Measurements from ENCODE around the gene DCDC2C.

Gene DCDC2C

GRCh38 chr2:3876685-3877084 lies 173.3 kb downstream of the DCDC2C start:
- no peaks in the 10 kb centered on the region for H3K9me2 ChIP-seq (ENCODE audit: low read depth, low read length)
- H3K27me3 ChIP-seq (ENCODE audit: insufficient read depth, low read length): peaks cover 5% of the 10 kb centered on the region; the same call in 1 of the 2 replicates
- H3K4me2 ChIP-seq (ENCODE audit: low read length): no peak overlapping the region
- H3K4me3 ChIP-seq (ENCODE audit: low read depth, low read length, poor library complexity, severe bottlenecking): no peak overlapping the region
- H2AFZ ChIP-seq (ENCODE audit: low read length): no peak overlapping the region
- H3K9me3 ChIP-seq (ENCODE audit: low read length): no peaks in the 10 kb centered on the region
- no peaks in the 10 kb centered on the region for H3K79me2 ChIP-seq (ENCODE audit: insufficient read depth, low read length)
- no peaks in the 10 kb centered on the region for H4K20me1 ChIP-seq (ENCODE audit: insufficient read depth, low read length)
- H3K9ac ChIP-seq (ENCODE audit: low read length): no peak overlapping the region
- H3K27ac ChIP-seq (ENCODE audit: low read depth, low read length, poor library complexity, severe bottlenecking): no peak overlapping the region
- H3F3A ChIP-seq (ENCODE audit: insufficient read depth, low read length): no peaks in the 10 kb centered on the region
- TF ChIP-seq CTCF (IDR thresholded peaks at IDR 0.05; ENCODE audit: low read length) (no peak), EZH2 (IDR thresholded peaks at IDR 0.05; ENCODE audit: borderline replicate concordance, low read length) (no peak)
- H3K4me1 ChIP-seq (ENCODE audit: insufficient read depth, low read length, severe bottlenecking): no peaks in the 10 kb centered on the region
- H3K36me3 ChIP-seq (ENCODE audit: insufficient read depth, low read length): no peaks in the 10 kb centered on the region

GRCh38 chr2:3885629-3886628 lies 182.6 kb downstream of the DCDC2C start:
- Histone ChIP-seq H3K9ac (ENCODE audit: low read length) (no peak overlapping the region), H4K20me1 (ENCODE audit: insufficient read depth, low read length) (no peaks in the 10 kb centered on the region), H3K4me3 (ENCODE audit: low read depth, low read length, poor library complexity, severe bottlenecking) (no peak overlapping the region), H3K4me1 (ENCODE audit: insufficient read depth, low read length, severe bottlenecking) (no peaks in the 10 kb centered on the region), H3K36me3 (ENCODE audit: insufficient read depth, low read length) (no peaks in the 10 kb centered on the region), H3F3A (ENCODE audit: insufficient read depth, low read length) (no peaks in the 10 kb centered on the region), H3K27me3 (ENCODE audit: insufficient read depth, low read length) (peaks cover 5% of the 10 kb centered on the region; the same call in 1 of the 2 replicates), H3K9me3 (ENCODE audit: low read length) (no peaks in the 10 kb centered on the region), H3K4me2 (ENCODE audit: low read length) (no peak overlapping the region), H3K79me2 (ENCODE audit: insufficient read depth, low read length) (no peaks in the 10 kb centered on the region), H3K27ac (ENCODE audit: low read depth, low read length, poor library complexity, severe bottlenecking) (no peak overlapping the region), H3K9me2 (ENCODE audit: low read depth, low read length) (no peaks in the 10 kb centered on the region), H2AFZ (ENCODE audit: low read length) (no peak overlapping the region)
- TF ChIP-seq CTCF (IDR thresholded peaks at IDR 0.05; ENCODE audit: low read length): no peak
- no peak for TF ChIP-seq EZH2 (IDR thresholded peaks at IDR 0.05; ENCODE audit: borderline replicate concordance, low read length)

- Histone ChIP-seq H3K9me3 (ENCODE audit: low read length) (no peaks in the 10 kb centered on the region), H3K9ac (ENCODE audit: low read length) (no peak overlapping the region), H3K4me1 (ENCODE audit: insufficient read depth, low read length, severe bottlenecking) (no peaks in the 10 kb centered on the region), H3F3A (ENCODE audit: insufficient read depth, low read length) (no peaks in the 10 kb centered on the region), H3K27me3 (ENCODE audit: insufficient read depth, low read length) (no peaks in the 10 kb centered on the region), H3K36me3 (ENCODE audit: insufficient read depth, low read length) (no peaks in the 10 kb centered on the region), H3K9me2 (ENCODE audit: low read depth, low read length) (no peaks in the 10 kb centered on the region), H3K27ac (ENCODE audit: low read depth, low read length, poor library complexity, severe bottlenecking) (no peak overlapping the region), H3K4me3 (ENCODE audit: low read depth, low read length, poor library complexity, severe bottlenecking) (no peak overlapping the region), H3K79me2 (ENCODE audit: insufficient read depth, low read length) (no peaks in the 10 kb centered on the region), H2AFZ (ENCODE audit: low read length) (no peak overlapping the region), H3K4me2 (ENCODE audit: low read length) (no peak overlapping the region), H4K20me1 (ENCODE audit: insufficient read depth, low read length) (no peaks in the 10 kb centered on the region)
- TF ChIP-seq EZH2 (IDR thresholded peaks at IDR 0.05; ENCODE audit: borderline replicate concordance, low read length): no peak
- TF ChIP-seq CTCF (IDR thresholded peaks at IDR 0.05; ENCODE audit: low read length): no peak
Measured at GRCh38 chr2:3895021-3895420, 191.6 kb downstream of the DCDC2C start.
